BLaER1 (cell line): ENCODE data around the gene SLC46A1.
A peak's percentile ranks its signal among the peaks of the same experiment; 100 is the strongest.

ENCODE experiments used
- H3K27ac ChIP-seq: shearing (Covaris generic); formaldehyde crosslinking; 2 replicates; pipeline ENCODE4 v1.8.1; 2022
- H3K27me3 ChIP-seq: shearing (Covaris generic); formaldehyde crosslinking; 2 replicates; pipeline ENCODE4 v1.8.1; 2022
- H3K36me3 ChIP-seq: shearing (Covaris generic); formaldehyde crosslinking; 2 replicates; pipeline ENCODE4 v1.8.1; 2022
- H3K4me1 ChIP-seq: shearing (Covaris generic); formaldehyde crosslinking; 2 replicates; pipeline ENCODE4 v1.8.1; 2022
- H3K4me2 ChIP-seq: shearing (Covaris generic); formaldehyde crosslinking; 2 replicates; pipeline ENCODE4 v1.8.1; 2022
- H3K4me3 ChIP-seq: shearing (Covaris generic); formaldehyde crosslinking; 2 replicates; pipeline ENCODE4 v1.8.1; 2022
- H3K9ac ChIP-seq: shearing (Covaris generic); formaldehyde crosslinking; 2 replicates; pipeline ENCODE4 v1.8.1; 2022
- H3K9me3 ChIP-seq: shearing (Covaris generic); formaldehyde crosslinking; 2 replicates; pipeline ENCODE4 v1.8.1; 2022
- H4K20me1 ChIP-seq: shearing (Covaris generic); formaldehyde crosslinking; 2 replicates; pipeline ENCODE4 v1.8.1; 2022
- Cebpa-rat ChIP-seq: shearing (Covaris generic); IDR thresholded peaks from 2 replicates; pipeline ENCODE4 v1.8.1; 2022

SLC46A1 gene

DNA sequence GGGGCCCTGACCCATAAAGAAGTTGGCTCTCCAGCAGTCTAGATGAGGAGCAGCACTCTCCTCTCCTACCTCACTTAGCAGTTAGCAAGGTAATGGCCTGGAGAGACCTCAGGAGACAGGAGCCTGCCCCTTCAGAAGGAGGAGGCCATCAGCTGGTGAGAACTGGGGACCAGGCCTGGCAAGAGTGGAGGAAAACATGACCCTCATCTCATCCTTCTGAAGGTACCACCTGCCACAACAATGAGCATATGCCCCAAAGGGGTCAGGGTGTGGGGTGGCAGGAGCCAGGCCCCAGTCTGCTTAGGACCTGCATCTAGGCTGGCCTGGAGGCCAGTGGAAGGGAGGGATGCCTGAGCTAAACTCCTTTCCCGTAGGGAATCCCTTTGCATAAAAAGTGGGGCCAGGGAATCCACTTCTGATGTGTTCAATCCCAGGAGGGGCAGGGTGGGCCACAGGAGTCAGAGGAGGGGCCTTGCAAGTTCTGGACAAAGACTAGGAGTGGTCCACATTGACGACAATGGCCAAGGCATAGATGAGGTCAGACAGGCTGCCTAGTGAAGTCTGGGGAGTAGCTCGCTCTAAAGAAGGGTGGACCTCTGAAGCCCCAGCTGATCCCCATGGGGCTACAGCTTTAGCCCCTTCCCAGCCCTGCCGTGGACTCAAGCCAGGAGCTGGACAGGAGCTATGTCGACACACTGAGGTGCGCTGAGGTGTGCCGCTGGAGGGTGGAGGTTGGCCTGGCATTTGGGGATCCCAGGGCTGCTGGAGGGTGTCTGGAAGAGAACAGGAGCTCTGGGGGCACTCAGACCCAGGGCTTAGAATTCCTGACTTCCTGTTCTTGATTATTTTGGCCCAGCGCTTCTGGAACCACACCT is 42.0 kb downstream of the SLC46A1 start:
- peaks cover 66% of the 10 kb centered on the region for H3K36me3 ChIP-seq

DNA sequence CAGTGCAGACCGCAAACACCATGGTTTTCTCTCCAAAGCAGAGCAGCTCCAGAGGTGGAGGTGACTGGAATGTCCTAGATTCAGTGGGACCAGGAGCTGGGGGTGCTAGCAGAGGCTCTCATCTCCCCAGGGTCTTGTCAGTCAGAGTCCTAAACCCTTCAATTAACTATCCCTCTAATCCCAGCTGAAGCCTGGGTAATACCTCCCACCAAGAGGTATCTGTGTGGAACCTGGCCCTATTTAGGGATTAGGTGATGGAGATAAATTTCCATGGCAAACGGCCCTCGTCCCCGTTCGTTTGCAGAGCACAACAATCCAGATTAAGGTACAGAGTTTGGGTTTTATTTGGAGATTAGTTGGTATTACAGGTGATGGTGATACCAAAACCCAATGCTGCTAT is 42.8 kb downstream of the SLC46A1 start:
- Histone ChIP-seq H3K27me3 (no peaks in the 10 kb centered on the region), H3K9ac (no peak overlapping the region), H4K20me1 (no peaks in the 10 kb centered on the region), H3K27ac (no peak overlapping the region), H3K4me3 (no peak overlapping the region), H3K9me3 (no peaks in the 10 kb centered on the region), H3K4me1 (peaks cover 7% of the 10 kb centered on the region), H3K36me3 (peaks cover 70% of the 10 kb centered on the region), H3K4me2 (no peak overlapping the region)
- no peak for TF ChIP-seq Cebpa-rat

More for the DNA sequence above, 42.0 kb downstream of the SLC46A1 start:
- TF ChIP-seq Cebpa-rat, result no peak
- Histone ChIP-seq H3K27ac (no peak overlapping the region), H3K4me2 (no peak overlapping the region), H4K20me1 (no peaks in the 10 kb centered on the region), H3K9ac (no peak overlapping the region), H3K4me3 (no peak overlapping the region), H3K9me3 (no peaks in the 10 kb centered on the region), H3K4me1 (no peaks in the 10 kb centered on the region), H3K27me3 (no peaks in the 10 kb centered on the region)

DNA sequence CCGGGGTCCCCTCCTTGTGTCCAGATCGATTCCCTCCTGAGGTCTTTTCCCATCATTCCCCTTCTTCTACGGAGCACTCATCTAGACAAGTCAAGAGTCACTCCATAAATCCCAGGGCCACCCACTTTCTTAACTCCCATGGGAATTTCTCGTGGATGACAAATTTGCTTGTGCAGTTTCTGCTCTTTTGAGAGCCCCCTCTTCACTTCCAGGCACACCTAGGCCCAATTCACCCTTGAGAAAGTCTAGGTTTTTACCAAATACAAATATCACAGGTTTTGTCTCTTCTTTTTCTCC is 48.2 kb downstream of the SLC46A1 start:
- peaks cover 73% of the 10 kb centered on the region for H3K36me3 ChIP-seq

DNA sequence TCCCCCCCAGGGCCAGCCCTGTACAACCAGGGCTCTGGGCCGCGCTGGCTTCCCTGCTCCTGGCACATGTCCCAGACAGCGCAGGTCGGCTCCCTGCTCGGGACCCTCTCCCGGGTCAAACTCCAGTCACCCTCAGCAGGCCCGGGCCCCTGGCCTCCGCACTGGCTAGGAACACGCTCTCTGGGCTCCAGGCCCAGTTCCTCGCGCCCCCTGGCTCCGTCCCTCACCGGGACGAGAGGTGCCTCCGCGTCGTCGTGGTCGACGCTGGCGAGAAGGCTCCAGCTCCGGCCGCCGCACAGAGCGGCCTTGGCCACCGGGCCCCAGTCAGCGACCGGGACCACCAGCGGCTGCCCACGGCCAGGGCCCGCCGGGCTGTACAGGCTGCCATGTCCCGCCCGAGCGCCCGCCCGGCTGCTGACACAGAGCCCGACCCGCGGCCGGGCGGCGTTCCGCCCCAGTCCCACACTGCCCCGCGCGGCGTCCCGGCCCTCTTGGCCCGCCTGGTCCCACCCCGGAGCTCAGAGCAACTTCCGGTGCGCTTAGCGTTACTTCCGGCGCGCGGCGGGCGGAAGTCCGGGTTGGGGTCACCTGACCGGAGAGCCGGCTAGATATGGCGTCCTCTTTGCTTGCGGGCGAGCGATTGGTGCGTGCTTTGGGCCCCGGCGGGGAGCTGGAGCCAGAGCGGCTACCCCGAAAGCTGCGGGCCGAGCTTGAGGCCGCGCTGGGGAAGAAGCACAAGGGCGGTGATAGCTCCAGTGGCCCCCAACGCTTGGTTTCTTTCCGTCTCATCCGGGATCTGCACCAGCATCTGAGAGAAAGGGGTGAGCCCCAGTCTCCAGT is 48.7 kb downstream of the SLC46A1 start, which contains the start of gene POLDIP2:
Gene POLDIP2, minus strand, starts transcription at position 467 of the 840 bp plus-strand sequence. Its CDS starts 79 bp downstream, at position 388.
- Histone ChIP-seq H3K36me3 (peaks cover 73% of the 10 kb centered on the region), H3K27me3 (no peaks in the 10 kb centered on the region), H3K9me3 (no peaks in the 10 kb centered on the region), H3K4me1 (peaks cover 24% of the 10 kb centered on the region), H3K27ac (peak within 1 kb of the TSS; percentile 94), H3K9ac (peak within 1 kb of the TSS; percentile 98), H4K20me1 (no peaks in the 10 kb centered on the region), H3K4me2 (peak within 1 kb of the TSS; percentile 98), H3K4me3 (peak within 1 kb of the TSS; percentile 95)
- TF ChIP-seq Cebpa-rat, result no peak

More for the DNA sequence above, 48.2 kb downstream of the SLC46A1 start:
- Histone ChIP-seq H3K4me3 (peak overlapping the region; percentile 95), H3K9me3 (no peaks in the 10 kb centered on the region), H4K20me1 (no peaks in the 10 kb centered on the region), H3K4me2 (peak overlapping the region; percentile 98), H3K27ac (peak overlapping the region; percentile 94), H3K9ac (peak overlapping the region; percentile 98), H3K27me3 (no peaks in the 10 kb centered on the region), H3K4me1 (peaks cover 24% of the 10 kb centered on the region)
- TF ChIP-seq Cebpa-rat, result no peak

DNA sequence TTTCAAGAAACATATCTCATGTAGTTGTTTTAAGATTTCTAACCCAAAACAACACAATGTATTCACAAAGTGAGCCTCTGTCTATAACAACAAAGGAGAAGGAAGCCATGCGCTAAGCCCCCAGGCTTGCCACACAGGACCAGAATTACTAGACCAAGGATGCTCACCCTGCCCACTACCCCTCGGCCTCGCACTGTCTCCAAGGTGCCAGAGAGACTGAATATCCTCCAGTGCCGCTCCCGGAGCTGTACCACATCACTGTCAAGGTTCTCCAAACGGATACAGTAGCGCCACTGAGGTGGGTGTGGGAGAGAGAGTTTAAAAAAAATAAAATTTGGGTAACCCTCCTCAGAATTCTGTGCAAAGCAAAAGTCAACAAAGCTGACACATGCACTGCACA is 55.7 kb downstream of the SLC46A1 start:
- Histone ChIP-seq H3K9me3 (no peaks in the 10 kb centered on the region), H3K9ac (no peak overlapping the region), H3K4me3 (no peak overlapping the region), H3K27ac (no peak overlapping the region), H3K4me1 (no peaks in the 10 kb centered on the region), H3K4me2 (no peak overlapping the region), H4K20me1 (peaks cover 20% of the 10 kb centered on the region), H3K36me3 (peaks cover 100% of the 10 kb centered on the region), H3K27me3 (no peaks in the 10 kb centered on the region)
- no peak for TF ChIP-seq Cebpa-rat

DNA sequence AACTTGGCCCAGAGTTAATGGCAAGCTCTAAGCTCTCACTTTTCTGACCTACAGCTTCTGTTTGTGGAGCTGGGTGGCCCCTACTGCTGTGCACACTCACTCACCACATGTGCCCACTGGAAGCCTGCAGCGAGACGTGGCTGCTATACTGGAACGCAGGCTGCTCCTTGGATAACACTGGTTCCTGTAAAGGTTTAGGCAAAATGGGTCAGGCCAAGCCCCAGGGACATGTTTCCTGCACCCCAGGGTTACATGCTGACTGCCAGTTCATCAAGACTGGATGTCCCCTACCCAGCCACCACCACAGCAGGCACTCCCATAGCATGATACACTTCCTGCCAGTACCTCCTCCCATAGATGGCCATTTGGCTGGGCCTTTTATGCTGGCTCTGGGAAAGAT is 57.0 kb downstream of the SLC46A1 start:
- no peak overlapping the region for H3K27ac ChIP-seq
- H3K9me3 ChIP-seq, result no peaks in the 10 kb centered on the region
- no peak for TF ChIP-seq Cebpa-rat
- H3K4me3 ChIP-seq, result no peak overlapping the region
- no peak overlapping the region for H3K9ac ChIP-seq
- no peaks in the 10 kb centered on the region for H3K27me3 ChIP-seq
- H4K20me1 ChIP-seq, result peaks cover 33% of the 10 kb centered on the region
- H3K4me2 ChIP-seq, result no peak overlapping the region
- H3K4me1 ChIP-seq, result no peaks in the 10 kb centered on the region
- peaks cover 100% of the 10 kb centered on the region for H3K36me3 ChIP-seq

DNA sequence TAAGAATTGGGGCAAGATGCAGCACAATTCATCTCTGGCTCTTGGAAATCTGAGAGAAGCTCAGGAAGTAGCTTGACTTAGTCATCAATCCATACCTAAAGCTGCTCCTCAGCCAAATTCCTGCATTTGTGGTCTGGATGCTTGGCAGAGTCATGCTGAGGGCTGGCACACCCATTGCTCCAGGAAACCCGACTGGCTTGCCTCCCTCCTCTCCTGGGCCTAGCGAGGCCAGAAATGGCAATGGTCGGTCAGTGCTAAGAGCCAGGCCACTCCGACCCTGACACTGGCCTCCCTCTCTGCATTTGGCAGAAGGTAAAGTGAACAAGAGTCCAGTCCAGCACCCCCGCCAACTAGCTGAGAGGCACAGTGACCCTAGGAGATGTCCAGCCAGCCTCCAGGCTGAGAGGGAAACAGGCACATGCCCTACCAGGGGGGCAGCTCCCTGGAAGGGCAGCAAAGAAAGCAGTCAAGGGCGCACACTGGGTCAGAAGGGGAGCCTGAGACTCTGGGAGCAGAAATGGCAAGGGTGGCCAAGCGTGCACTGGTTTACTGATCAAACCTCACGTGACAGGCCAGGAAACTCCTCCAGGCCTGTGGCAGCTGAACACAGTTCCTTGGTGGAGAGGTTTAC is 58.6 kb downstream of the SLC46A1 start:
- H3K9me3 ChIP-seq, result no peaks in the 10 kb centered on the region
- H3K4me1 ChIP-seq, result no peaks in the 10 kb centered on the region
- H3K4me3 ChIP-seq, result no peak overlapping the region
- no peak overlapping the region for H3K27ac ChIP-seq
- H3K27me3 ChIP-seq, result no peaks in the 10 kb centered on the region
- no peak overlapping the region for H3K4me2 ChIP-seq
- H3K9ac ChIP-seq, result no peak overlapping the region
- H4K20me1 ChIP-seq, result peaks cover 38% of the 10 kb centered on the region
- no peak for TF ChIP-seq Cebpa-rat
- peaks cover 99% of the 10 kb centered on the region for H3K36me3 ChIP-seq

DNA sequence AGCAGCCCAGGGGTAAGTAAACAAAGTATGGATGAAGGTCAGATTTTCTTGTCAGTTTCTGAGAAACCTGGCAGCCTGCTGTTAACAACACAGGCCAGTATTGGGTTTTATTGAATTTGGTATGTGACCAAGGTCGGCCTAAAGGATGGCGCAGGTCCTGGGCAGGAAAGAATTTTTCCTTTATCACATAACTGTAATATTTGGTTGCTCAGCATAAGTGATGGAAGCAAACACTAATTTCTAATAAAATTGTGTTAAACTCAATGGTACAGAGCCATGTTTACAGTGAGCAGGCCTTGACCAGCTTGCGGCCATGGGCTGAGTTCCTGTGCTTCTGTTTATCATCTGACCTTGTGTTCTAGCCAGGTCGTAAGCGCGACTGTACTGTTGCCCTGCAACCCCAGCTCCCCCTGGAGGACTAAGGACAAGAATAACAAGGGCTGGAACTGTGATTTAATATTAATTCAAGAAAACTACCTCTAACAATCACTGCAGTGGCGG is 59.2 kb downstream of the SLC46A1 start:
- Histone ChIP-seq H4K20me1 (peaks cover 38% of the 10 kb centered on the region), H3K27ac (no peak overlapping the region), H3K9ac (no peak overlapping the region), H3K4me3 (no peak overlapping the region), H3K36me3 (peaks cover 99% of the 10 kb centered on the region), H3K4me1 (no peaks in the 10 kb centered on the region), H3K4me2 (no peak overlapping the region), H3K9me3 (no peaks in the 10 kb centered on the region), H3K27me3 (no peaks in the 10 kb centered on the region)
- no peak for TF ChIP-seq Cebpa-rat

DNA sequence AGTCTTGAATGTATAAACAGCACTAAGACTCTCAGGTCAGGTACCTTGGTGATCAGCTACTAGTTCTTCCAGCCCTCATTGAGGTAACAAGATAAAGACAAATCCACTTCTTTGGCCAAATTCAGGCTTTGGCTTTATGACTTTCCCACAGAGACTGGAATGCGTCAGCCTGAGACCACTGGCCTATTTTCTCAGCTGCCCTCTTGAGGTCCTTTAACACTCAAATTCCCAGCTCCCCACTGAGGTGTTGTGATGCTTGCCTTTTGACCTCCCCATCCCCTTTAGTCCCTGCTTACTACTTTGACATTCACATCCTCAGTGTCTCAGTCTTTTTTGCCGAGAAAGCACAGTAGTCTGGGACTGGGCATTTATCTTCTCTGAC is 59.8 kb downstream of the SLC46A1 start:
- Histone ChIP-seq H4K20me1 (peaks cover 38% of the 10 kb centered on the region), H3K36me3 (peaks cover 99% of the 10 kb centered on the region), H3K4me2 (no peak overlapping the region)

More for the DNA sequence above, 59.8 kb downstream of the SLC46A1 start:
- TF ChIP-seq Cebpa-rat, result no peak
- no peak overlapping the region for H3K4me3 ChIP-seq
- H3K9me3 ChIP-seq, result no peaks in the 10 kb centered on the region
- no peaks in the 10 kb centered on the region for H3K4me1 ChIP-seq
- H3K9ac ChIP-seq, result no peak overlapping the region
- no peaks in the 10 kb centered on the region for H3K27me3 ChIP-seq
- H3K27ac ChIP-seq, result no peak overlapping the region
